Gastroesophageal sphincter (tissue), 3 donors: ENCODE data around the gene ARHGAP23.

Source experiments
- POLR2AphosphoS5 ChIP-seq: sonication (generic); formaldehyde crosslinking; IDR thresholded peaks from one replicate; pipeline ENCODE4 v1.6.1; 2017; ENCODE audit warnings: antibody characterized with exemption
- TF ChIP-seq, protein P1 (sequence below), 4 experiments: fragments of 200-600 bp in 2 of 4; fragments of 450-650 bp in 2 of 4; sonication (generic) in 1 of 4; IDR thresholded peaks; one replicate each; pipeline ENCODE4 v1.5.1; 2017 to 2019; ENCODE audit warnings: antibody characterized with exemption in 4 of 4, mild to moderate bottlenecking in 2 of 4, moderate library complexity in 2 of 4

DNA sequence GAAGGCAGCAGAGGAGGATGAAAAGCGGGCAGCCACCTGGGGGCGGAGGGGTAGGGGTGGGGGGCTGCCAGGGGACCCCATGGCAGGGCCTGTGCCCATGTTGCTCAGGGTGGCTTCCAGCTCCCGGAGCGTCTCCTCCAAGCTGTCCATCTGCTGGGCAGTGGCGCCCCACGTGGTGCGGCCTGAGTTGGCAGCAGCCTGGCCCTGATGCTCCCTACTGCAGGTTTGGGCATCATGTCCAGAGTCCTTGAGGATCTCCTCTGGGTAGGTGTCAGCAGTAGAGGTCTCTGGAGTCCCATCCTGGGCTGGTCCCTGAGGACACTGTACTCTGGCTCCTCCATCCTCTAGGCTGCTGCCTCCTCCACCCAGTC, 116.6 kb downstream of the ARHGAP23 start:
- no peak for TF ChIP-seq POLR2AphosphoS5
- TF ChIP-seq, protein P1, sequence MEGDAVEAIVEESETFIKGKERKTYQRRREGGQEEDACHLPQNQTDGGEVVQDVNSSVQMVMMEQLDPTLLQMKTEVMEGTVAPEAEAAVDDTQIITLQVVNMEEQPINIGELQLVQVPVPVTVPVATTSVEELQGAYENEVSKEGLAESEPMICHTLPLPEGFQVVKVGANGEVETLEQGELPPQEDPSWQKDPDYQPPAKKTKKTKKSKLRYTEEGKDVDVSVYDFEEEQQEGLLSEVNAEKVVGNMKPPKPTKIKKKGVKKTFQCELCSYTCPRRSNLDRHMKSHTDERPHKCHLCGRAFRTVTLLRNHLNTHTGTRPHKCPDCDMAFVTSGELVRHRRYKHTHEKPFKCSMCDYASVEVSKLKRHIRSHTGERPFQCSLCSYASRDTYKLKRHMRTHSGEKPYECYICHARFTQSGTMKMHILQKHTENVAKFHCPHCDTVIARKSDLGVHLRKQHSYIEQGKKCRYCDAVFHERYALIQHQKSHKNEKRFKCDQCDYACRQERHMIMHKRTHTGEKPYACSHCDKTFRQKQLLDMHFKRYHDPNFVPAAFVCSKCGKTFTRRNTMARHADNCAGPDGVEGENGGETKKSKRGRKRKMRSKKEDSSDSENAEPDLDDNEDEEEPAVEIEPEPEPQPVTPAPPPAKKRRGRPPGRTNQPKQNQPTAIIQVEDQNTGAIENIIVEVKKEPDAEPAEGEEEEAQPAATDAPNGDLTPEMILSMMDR (IDR thresholded peaks at IDR 0.05) = no peak
